CD4-positive, alpha-beta T cell treated with Interleukin-1 beta for 1 hour (primary cell): ENCODE measurements around the gene GPHN.
A peak's percentile ranks its signal among the peaks of the same experiment; 100 is the strongest.

ENCODE experiments used
- DNase-seq, 2 donors: peaks; one replicate each; pipeline ENCODE4 v3.0.0-alpha.2; 2020 to 2022

Gene GPHN

GRCh38 chr14:66974397-66975025, 466.6 kb downstream of the GPHN start:
- no peak for DNase-seq

- no peak for DNase-seq
Measured at GRCh38 chr14:66975251-66975650, 467.3 kb downstream of the GPHN start.

GRCh38 chr14:66979101-66979974, 471.4 kb downstream of the GPHN start:
- no peak for DNase-seq

- no peak for DNase-seq
Measured at GRCh38 chr14:66982247-66982646, 474.3 kb downstream of the GPHN start.

- DNase-seq = no peak
Measured at GRCh38 chr14:66992776-66993175, 484.8 kb downstream of the GPHN start.

GRCh38 chr14:66993512-66993911, 485.6 kb downstream of the GPHN start:
- no peak for DNase-seq

- DNase-seq = no peak
Measured at GRCh38 chr14:66998013-66998412, 490.1 kb downstream of the GPHN start.

- no peak for DNase-seq
Measured at GRCh38 chr14:66999978-67000377, 492.0 kb downstream of the GPHN start.

GRCh38 chr14:67002994-67003753, 495.2 kb downstream of the GPHN start:
- DNase-seq = no peak

- no peak for DNase-seq
Measured at GRCh38 chr14:67004521-67004920, 496.6 kb downstream of the GPHN start.

- no peak for DNase-seq
Measured at GRCh38 chr14:67010602-67011001, 502.7 kb downstream of the GPHN start.

- no peak for DNase-seq
Measured at GRCh38 chr14:67016856-67017255, 508.9 kb downstream of the GPHN start.

- DNase-seq = no peak
Measured at GRCh38 chr14:67018720-67019119, 510.8 kb downstream of the GPHN start.

- DNase-seq = no peak
Measured at GRCh38 chr14:67019796-67020195, 511.8 kb downstream of the GPHN start.

- no peak for DNase-seq
Measured at GRCh38 chr14:67031920-67032774, 524.2 kb downstream of the GPHN start.

- DNase-seq = no peak
Measured at GRCh38 chr14:67045440-67045839, 537.5 kb downstream of the GPHN start.

GRCh38 chr14:67050896-67051295, 542.9 kb downstream of the GPHN start:
- no peak for DNase-seq

- no peak for DNase-seq
Measured at GRCh38 chr14:67056684-67057083, 548.7 kb downstream of the GPHN start.

- DNase-seq = no peak
Measured at GRCh38 chr14:67059596-67059995, 551.6 kb downstream of the GPHN start.

GRCh38 chr14:67060546-67060945, 552.6 kb downstream of the GPHN start:
- DNase-seq = no peak

GRCh38 chr14:67067070-67067814, 559.3 kb downstream of the GPHN start:
- DNase-seq = peak in 1 of 2 donors; percentile 18

- DNase-seq = no peak
Measured at GRCh38 chr14:67068251-67068650, 560.3 kb downstream of the GPHN start.
